ENCODE data around the gene PODXL.
A peak's percentile ranks its signal among the peaks of the same experiment; 100 is the strongest.

PODXL gene

DNA sequence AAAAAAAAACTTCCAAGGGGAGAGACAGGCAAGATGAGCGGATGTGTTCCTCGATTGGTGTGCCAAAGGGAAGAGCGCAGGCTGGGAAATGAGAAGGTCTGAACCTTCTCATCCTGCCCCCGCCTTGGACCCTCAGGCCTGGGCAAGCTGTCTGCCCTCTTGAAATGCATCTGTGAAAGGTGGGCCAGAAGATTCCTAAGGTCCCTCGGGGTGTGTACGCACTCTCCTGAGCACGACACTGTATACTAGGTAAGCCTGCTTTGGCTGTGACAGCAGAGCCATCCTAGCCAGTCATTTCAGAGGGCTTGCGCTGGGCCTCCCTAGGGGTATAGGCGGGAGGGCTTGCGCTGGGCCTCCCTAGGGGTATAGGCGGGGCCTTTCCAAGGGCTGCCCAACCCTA is 26.8 kb downstream of the PODXL start:
- peak overlapping the region; percentile 56 for H3K14ac ChIP-seq (ENCODE audit: low read length)
- H3K36me3 ChIP-seq (replicated peaks in 1 of 2; ENCODE audit: control insufficient read depth in 2 of 2, insufficient read depth in 2 of 2, low read length in 2 of 2), result peaks cover 0 to 17% of the 10 kb centered on the region in 2 donors
- no peak overlapping the region for H3K4ac ChIP-seq (ENCODE audit: low read length)
- no peak overlapping the region for H2BK12ac ChIP-seq (ENCODE audit: low read length)
- peak overlapping the region; percentile 94 for H3K18ac ChIP-seq (ENCODE audit: low read length)
- WGBS, 2 donors (ENCODE audit: extremely low coverage in 2 of 2, insufficient read length in 2 of 2, insufficient replicate concordance in 1 of 2), result no CpG with 5 or more reads among the region's 11 CpGs
- H3K4me1 ChIP-seq (ENCODE audit: control insufficient read depth in 2 of 2, insufficient read depth in 1 of 2, low read depth in 1 of 2, low read length in 2 of 2), result peaks cover 0 to 6% of the 10 kb centered on the region in 2 donors
- no peak overlapping the region for H2BK120ac ChIP-seq (ENCODE audit: low read depth, low read length)
- no peaks in the 10 kb centered on the region for H3K79me1 ChIP-seq (ENCODE audit: low read depth, low read length)
- H3K9ac ChIP-seq (ENCODE audit: low read depth, low read length, poor library complexity), result no peak overlapping the region
- H3K27me3 ChIP-seq (ENCODE audit: control insufficient read depth in 3 of 3, insufficient read depth in 3 of 3, low read depth in 1 of 3, low read length in 3 of 3), result no peaks in the 10 kb centered on the region
- H4K8ac ChIP-seq (ENCODE audit: low read depth, low read length), result peak overlapping the region; percentile 65
- H3K9me3 ChIP-seq (replicated peaks in 1 of 2; ENCODE audit: control insufficient read depth in 2 of 2, insufficient read depth in 1 of 2, low read depth in 1 of 2, low read length in 2 of 2), result peaks cover 0 to 1% of the 10 kb centered on the region in 2 donors
- no peak overlapping the region for H2AK5ac ChIP-seq (ENCODE audit: low read depth, low read length)
- no peak overlapping the region for H2BK15ac ChIP-seq (ENCODE audit: low read length)
- no peak overlapping the region for H4K91ac ChIP-seq (ENCODE audit: low read depth, low read length, poor library complexity)
- H2AFZ ChIP-seq (ENCODE audit: low read length), result no peak overlapping the region
- DNase-seq (ENCODE audit: low spot score), result no peak
- no peak overlapping the region for H3K4me3 ChIP-seq (ENCODE audit: low read length in 2 of 2)
- H3K27ac ChIP-seq (replicated peaks; ENCODE audit: low read length), result no peak overlapping the region
- H3K4me2 ChIP-seq (ENCODE audit: insufficient read depth, low read length, poor library complexity, severe bottlenecking), result no peak overlapping the region
- H3K23ac ChIP-seq (ENCODE audit: low read depth, low read length, poor library complexity), result no peak overlapping the region
- no peak overlapping the region for H2BK5ac ChIP-seq (ENCODE audit: low read length)

GRCh38 chr7:131529179-131529578 is 27.2 kb downstream of the PODXL start:
- WGBS, 2 donors (ENCODE audit: extremely low coverage in 2 of 2, insufficient read length in 2 of 2, insufficient replicate concordance in 1 of 2), result no CpG with 5 or more reads among the region's 3 CpGs
- Histone ChIP-seq H3K27me3 (ENCODE audit: control insufficient read depth in 3 of 3, insufficient read depth in 3 of 3, low read depth in 1 of 3, low read length in 3 of 3) (no peaks in the 10 kb centered on the region), H2BK120ac (ENCODE audit: low read depth, low read length) (no peak overlapping the region), H2BK15ac (ENCODE audit: low read length) (no peak overlapping the region), H3K4me3 (ENCODE audit: low read length in 2 of 2) (no peak overlapping the region), H3K4ac (ENCODE audit: low read length) (no peak overlapping the region), H3K9ac (ENCODE audit: low read depth, low read length, poor library complexity) (no peak overlapping the region), H3K4me2 (ENCODE audit: insufficient read depth, low read length, poor library complexity, severe bottlenecking) (no peak overlapping the region), H3K9me3 (replicated peaks in 1 of 2; ENCODE audit: control insufficient read depth in 2 of 2, insufficient read depth in 1 of 2, low read depth in 1 of 2, low read length in 2 of 2) (peaks cover 0 to 1% of the 10 kb centered on the region in 2 donors), H4K91ac (ENCODE audit: low read depth, low read length, poor library complexity) (no peak overlapping the region), H3K27ac (replicated peaks; ENCODE audit: low read length) (no peak overlapping the region), H2BK5ac (ENCODE audit: low read length) (no peak overlapping the region), H3K23ac (ENCODE audit: low read depth, low read length, poor library complexity) (no peak overlapping the region), H3K18ac (ENCODE audit: low read length) (peak overlapping the region; percentile 48), H3K36me3 (replicated peaks in 1 of 2; ENCODE audit: control insufficient read depth in 2 of 2, insufficient read depth in 2 of 2, low read length in 2 of 2) (peaks cover 0 to 17% of the 10 kb centered on the region in 2 donors), H2AFZ (ENCODE audit: low read length) (no peak overlapping the region), H2AK5ac (ENCODE audit: low read depth, low read length) (no peak overlapping the region), H3K4me1 (ENCODE audit: control insufficient read depth in 2 of 2, insufficient read depth in 1 of 2, low read depth in 1 of 2, low read length in 2 of 2) (peaks cover 0 to 6% of the 10 kb centered on the region in 2 donors), H3K79me1 (ENCODE audit: low read depth, low read length) (no peaks in the 10 kb centered on the region), H3K14ac (ENCODE audit: low read length) (no peak overlapping the region), H4K8ac (ENCODE audit: low read depth, low read length) (no peak overlapping the region), H2BK12ac (ENCODE audit: low read length) (no peak overlapping the region)
- DNase-seq (ENCODE audit: low spot score), result no peak

DNA sequence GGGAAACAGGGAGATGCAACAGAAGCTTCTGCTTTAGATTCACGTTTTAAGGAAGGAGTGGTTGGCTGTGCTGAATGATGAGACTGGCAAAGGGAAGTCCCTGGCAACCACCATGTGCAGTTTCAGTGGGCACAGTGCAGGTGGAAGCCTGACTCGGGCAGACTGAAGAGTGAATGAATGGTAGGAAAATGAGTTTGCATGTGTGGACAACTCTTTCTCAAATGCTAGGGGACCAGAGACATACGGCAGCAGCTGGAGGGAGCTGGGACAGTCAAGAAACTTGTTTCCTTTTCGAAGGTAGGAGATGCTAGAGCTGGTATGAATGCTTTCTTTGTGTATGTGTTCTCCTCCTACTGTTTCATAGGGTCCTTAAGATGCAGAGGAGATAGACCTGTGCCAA is 29.0 kb downstream of the PODXL start:
- no peak overlapping the region for H2AFZ ChIP-seq (ENCODE audit: low read length)
- H3K23ac ChIP-seq (ENCODE audit: low read depth, low read length, poor library complexity), result no peak overlapping the region
- peaks cover 0 to 1% of the 10 kb centered on the region in 2 donors for H3K9me3 ChIP-seq (replicated peaks in 1 of 2; ENCODE audit: control insufficient read depth in 2 of 2, insufficient read depth in 1 of 2, low read depth in 1 of 2, low read length in 2 of 2)
- no peak overlapping the region for H4K91ac ChIP-seq (ENCODE audit: low read depth, low read length, poor library complexity)
- no CpG with 5 or more reads among the region's 4 CpGs for WGBS, 2 donors (ENCODE audit: extremely low coverage in 2 of 2, insufficient read length in 2 of 2, insufficient replicate concordance in 1 of 2)
- H3K27ac ChIP-seq (replicated peaks; ENCODE audit: low read length), result no peak overlapping the region
- no peaks in the 10 kb centered on the region for H3K79me1 ChIP-seq (ENCODE audit: low read depth, low read length)
- H3K14ac ChIP-seq (ENCODE audit: low read length), result no peak overlapping the region
- H2BK120ac ChIP-seq (ENCODE audit: low read depth, low read length), result no peak overlapping the region
- H4K8ac ChIP-seq (ENCODE audit: low read depth, low read length), result no peak overlapping the region
- no peak overlapping the region for H2BK12ac ChIP-seq (ENCODE audit: low read length)
- peaks cover 0 to 16% of the 10 kb centered on the region in 2 donors for H3K36me3 ChIP-seq (replicated peaks in 1 of 2; ENCODE audit: control insufficient read depth in 2 of 2, insufficient read depth in 2 of 2, low read length in 2 of 2)
- H2AK5ac ChIP-seq (ENCODE audit: low read depth, low read length), result no peak overlapping the region
- DNase-seq (ENCODE audit: low spot score), result no peak
- H3K9ac ChIP-seq (ENCODE audit: low read depth, low read length, poor library complexity), result no peak overlapping the region
- H2BK5ac ChIP-seq (ENCODE audit: low read length), result no peak overlapping the region
- no peak overlapping the region for H3K4me2 ChIP-seq (ENCODE audit: insufficient read depth, low read length, poor library complexity, severe bottlenecking)
- H3K4me3 ChIP-seq (ENCODE audit: low read length in 2 of 2), result no peak overlapping the region
- peak overlapping the region; percentile 2 for H3K18ac ChIP-seq (ENCODE audit: low read length)
- H3K4me1 ChIP-seq (ENCODE audit: control insufficient read depth in 2 of 2, insufficient read depth in 1 of 2, low read depth in 1 of 2, low read length in 2 of 2), result peaks cover 0 to 8% of the 10 kb centered on the region in 2 donors
- H3K27me3 ChIP-seq (ENCODE audit: control insufficient read depth in 3 of 3, insufficient read depth in 3 of 3, low read depth in 1 of 3, low read length in 3 of 3), result no peaks in the 10 kb centered on the region
- no peak overlapping the region for H3K4ac ChIP-seq (ENCODE audit: low read length)
- no peak overlapping the region for H2BK15ac ChIP-seq (ENCODE audit: low read length)

DNA sequence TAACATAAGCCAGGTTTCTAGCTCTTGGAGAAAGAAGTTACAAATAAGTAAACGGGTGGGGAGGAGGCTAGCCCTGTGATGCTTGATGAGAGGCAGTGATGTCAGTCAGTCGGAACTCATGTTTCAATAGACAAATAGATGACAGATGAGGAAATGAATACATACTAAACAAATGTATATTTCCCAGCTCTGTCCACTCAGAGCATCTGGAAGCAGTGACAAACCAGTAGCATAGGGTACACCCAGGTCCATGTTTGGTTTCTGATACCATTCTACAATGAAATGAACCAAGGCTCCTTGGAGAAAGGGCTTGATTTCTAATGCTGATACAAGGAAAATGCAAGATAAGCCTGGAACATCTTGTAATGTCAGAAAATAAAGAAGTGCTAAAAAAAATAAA is 30.6 kb downstream of the PODXL start:
- H3K23ac ChIP-seq (ENCODE audit: low read depth, low read length, poor library complexity), result no peak overlapping the region
- no CpG with 5 or more reads among the region's 2 CpGs for WGBS, 2 donors (ENCODE audit: extremely low coverage in 2 of 2, insufficient read length in 2 of 2, insufficient replicate concordance in 1 of 2)
- no peak overlapping the region for H2BK12ac ChIP-seq (ENCODE audit: low read length)
- H3K9ac ChIP-seq (ENCODE audit: low read depth, low read length, poor library complexity), result no peak overlapping the region
- H3K27ac ChIP-seq (replicated peaks; ENCODE audit: low read length), result no peak overlapping the region
- no peak overlapping the region for H2AFZ ChIP-seq (ENCODE audit: low read length)
- no peak overlapping the region for H2BK15ac ChIP-seq (ENCODE audit: low read length)
- H3K14ac ChIP-seq (ENCODE audit: low read length), result no peak overlapping the region
- H3K4me3 ChIP-seq (ENCODE audit: low read length in 2 of 2), result no peak overlapping the region
- peaks cover 0 to 12% of the 10 kb centered on the region in 2 donors for H3K4me1 ChIP-seq (ENCODE audit: control insufficient read depth in 2 of 2, insufficient read depth in 1 of 2, low read depth in 1 of 2, low read length in 2 of 2)
- DNase-seq (ENCODE audit: low spot score), result no peak
- H3K4ac ChIP-seq (ENCODE audit: low read length), result no peak overlapping the region
- no peaks in the 10 kb centered on the region for H3K9me3 ChIP-seq (replicated peaks in 1 of 2; ENCODE audit: control insufficient read depth in 2 of 2, insufficient read depth in 1 of 2, low read depth in 1 of 2, low read length in 2 of 2)
- H2BK120ac ChIP-seq (ENCODE audit: low read depth, low read length), result no peak overlapping the region
- no peaks in the 10 kb centered on the region for H3K27me3 ChIP-seq (ENCODE audit: control insufficient read depth in 3 of 3, insufficient read depth in 3 of 3, low read depth in 1 of 3, low read length in 3 of 3)
- H3K18ac ChIP-seq (ENCODE audit: low read length), result no peak overlapping the region
- no peak overlapping the region for H3K4me2 ChIP-seq (ENCODE audit: insufficient read depth, low read length, poor library complexity, severe bottlenecking)
- H4K8ac ChIP-seq (ENCODE audit: low read depth, low read length), result no peak overlapping the region
- H3K79me1 ChIP-seq (ENCODE audit: low read depth, low read length), result no peaks in the 10 kb centered on the region
- H2BK5ac ChIP-seq (ENCODE audit: low read length), result no peak overlapping the region
- no peak overlapping the region for H4K91ac ChIP-seq (ENCODE audit: low read depth, low read length, poor library complexity)
- H3K36me3 ChIP-seq (replicated peaks in 1 of 2; ENCODE audit: control insufficient read depth in 2 of 2, insufficient read depth in 2 of 2, low read length in 2 of 2), result peaks cover 0 to 11% of the 10 kb centered on the region in 2 donors
- H2AK5ac ChIP-seq (ENCODE audit: low read depth, low read length), result no peak overlapping the region

All from neuronal stem cell (in vitro differentiated cells).